Neuronal stem cell (in vitro differentiated cells): ENCODE data around the gene ADARB1.

Source experiments
- DNase-seq: peaks from one replicate; pipeline ENCODE4 v3.0.0-alpha.2; 2013; ENCODE audit warnings: low spot score
- H2AFZ ChIP-seq: one replicate; pipeline ENCODE4 v1.6.1; 2013; ENCODE audit warnings: mild to moderate bottlenecking, low read length, inconsistent platforms
- H2AK5ac ChIP-seq: 2 replicates; pipeline ENCODE4 v1.6.1; 2013; ENCODE audit warnings: low read depth, mild to moderate bottlenecking, inconsistent platforms, low read length, moderate library complexity, mixed read lengths
- H2BK120ac ChIP-seq: 2 replicates; pipeline ENCODE4 v1.6.1; 2013; ENCODE audit warnings: low read depth, mild to moderate bottlenecking, inconsistent platforms, low read length, moderate library complexity, mixed read lengths
- H2BK12ac ChIP-seq: one replicate; pipeline ENCODE4 v1.6.1; 2013; ENCODE audit warnings: low read length, inconsistent platforms
- H2BK15ac ChIP-seq: 2 replicates; pipeline ENCODE4 v1.6.1; 2013; ENCODE audit warnings: mild to moderate bottlenecking, low read length, inconsistent platforms, mixed read lengths
- H2BK5ac ChIP-seq: one replicate; pipeline ENCODE4 v1.6.1; 2013; ENCODE audit warnings: inconsistent platforms, mild to moderate bottlenecking, low read length, moderate library complexity
- H3K14ac ChIP-seq: one replicate; pipeline ENCODE4 v1.6.1; 2013; ENCODE audit warnings: low read length, inconsistent platforms
- H3K18ac ChIP-seq: 2 replicates; pipeline ENCODE4 v1.6.1; 2013; ENCODE audit warnings: low read length, inconsistent platforms
- H3K23ac ChIP-seq: 2 replicates; pipeline ENCODE4 v1.6.1; 2013; ENCODE audit warnings: low read depth, mild to moderate bottlenecking, mixed read lengths, low read length, inconsistent platforms; ENCODE audit not compliant: poor library complexity
- H3K27ac ChIP-seq: replicated peaks from 3 replicates; pipeline ENCODE4 v1.5.1; 2013; ENCODE audit warnings: low read length, inconsistent platforms
- H3K27me3 ChIP-seq, 3 experiments: 2 replicates each; pipeline ENCODE4 v1.6.1; 2013; ENCODE audit warnings: low read length in 3 of 3, mild to moderate bottlenecking in 2 of 3, inconsistent platforms in 1 of 3, low read depth in 1 of 3, mixed read lengths in 1 of 3, moderate library complexity in 1 of 3; ENCODE audit not compliant: control insufficient read depth in 3 of 3, insufficient read depth in 3 of 3
- H3K36me3 ChIP-seq, 2 donors: replicated peaks in 1 of 2; 2 replicates each; pipeline ENCODE4 v1.6.1; 2013; ENCODE audit warnings: low read length in 2 of 2; ENCODE audit not compliant: control insufficient read depth in 2 of 2, insufficient read depth in 2 of 2
- H3K4ac ChIP-seq: 2 replicates; pipeline ENCODE4 v1.6.1; 2013; ENCODE audit warnings: inconsistent platforms, mild to moderate bottlenecking, low read length, moderate library complexity
- H3K4me1 ChIP-seq, 2 donors: 1 replicate in 1 of 2; 2 replicates in 1 of 2; pipeline ENCODE4 v1.6.1; 2013; ENCODE audit warnings: low read length in 2 of 2, low read depth in 1 of 2; ENCODE audit not compliant: control insufficient read depth in 2 of 2, insufficient read depth in 1 of 2
- H3K4me2 ChIP-seq: one replicate; pipeline ENCODE4 v1.6.1; 2013; ENCODE audit warnings: mild to moderate bottlenecking, low read length, inconsistent platforms; ENCODE audit not compliant: insufficient read depth, poor library complexity, severe bottlenecking
- H3K4me3 ChIP-seq, 2 donors: 2 replicates each; pipeline ENCODE4 v1.5.1; 2013; ENCODE audit warnings: low read length in 2 of 2, mild to moderate bottlenecking in 2 of 2, inconsistent platforms in 1 of 2, moderate library complexity in 1 of 2
- H3K79me1 ChIP-seq: one replicate; pipeline ENCODE4 v1.6.1; 2013; ENCODE audit warnings: low read depth, mild to moderate bottlenecking, inconsistent platforms, low read length, moderate library complexity
- H3K9ac ChIP-seq: one replicate; pipeline ENCODE4 v1.6.1; 2013; ENCODE audit warnings: mild to moderate bottlenecking, low read depth, low read length, inconsistent platforms; ENCODE audit not compliant: poor library complexity
- H3K9me3 ChIP-seq, 2 donors: replicated peaks in 1 of 2; 2 replicates each; pipeline versions ENCODE3 to v1.6.1; 2013; ENCODE audit warnings: low read length in 2 of 2, mild to moderate bottlenecking in 2 of 2, inconsistent platforms in 1 of 2, low read depth in 1 of 2, mixed read lengths in 1 of 2, moderate library complexity in 1 of 2; ENCODE audit not compliant: control insufficient read depth in 2 of 2, insufficient read depth in 1 of 2
- H4K8ac ChIP-seq: one replicate; pipeline ENCODE4 v1.6.1; 2013; ENCODE audit warnings: low read depth, mild to moderate bottlenecking, inconsistent platforms, low read length, moderate library complexity
- H4K91ac ChIP-seq: one replicate; pipeline ENCODE4 v1.6.1; 2013; ENCODE audit warnings: low read length, low read depth, mild to moderate bottlenecking, inconsistent platforms; ENCODE audit not compliant: poor library complexity
- WGBS, 2 donors: extraction: QIAGEN DNeasy Blood & Tissue Kit; methylation state at CpG; one replicate each; pipeline ENCODE4 v1.1.7; 2013; ENCODE audit warnings: missing lambda C conversion rate in 2 of 2, mixed read lengths in 1 of 2; ENCODE audit not compliant: insufficient read length in 2 of 2, insufficient replicate concordance in 1 of 2; ENCODE audit errors: extremely low coverage in 2 of 2; 5-methylcytosine and 5-hydroxymethylcytosine counted together

ADARB1 gene

GRCh38 chr21:45244799-45245340 is 170.5 kb downstream of the ADARB1 start:
- Histone ChIP-seq H4K8ac (no peak overlapping the region), H2BK15ac (peak overlapping the region; percentile 20), H3K79me1 (no peaks in the 10 kb centered on the region), H3K14ac (no peak overlapping the region), H3K4ac (no peak overlapping the region), H2AK5ac (peak overlapping the region; percentile 13), H3K36me3 (no peaks in the 10 kb centered on the region), H3K4me2 (no peak overlapping the region), H3K4me3 (no peak overlapping the region), H2BK120ac (no peak overlapping the region), H3K27ac (no peak overlapping the region), H3K18ac (peak overlapping the region; percentile 80), H2BK12ac (no peak overlapping the region), H3K23ac (no peak overlapping the region), H2BK5ac (no peak overlapping the region), H3K4me1 (peaks cover 3 to 9% of the 10 kb centered on the region in 2 donors), H3K9ac (no peak overlapping the region), H4K91ac (no peak overlapping the region), H3K9me3 (peaks cover 2 to 17% of the 10 kb centered on the region in 2 donors), H2AFZ (no peak overlapping the region), H3K27me3 (peaks cover 0 to 4% (median 0%) of the 10 kb centered on the region in 3 experiments)
- no peak for DNase-seq
- no CpG with 5 or more reads among the region's 8 CpGs for WGBS, 2 donors

DNA sequence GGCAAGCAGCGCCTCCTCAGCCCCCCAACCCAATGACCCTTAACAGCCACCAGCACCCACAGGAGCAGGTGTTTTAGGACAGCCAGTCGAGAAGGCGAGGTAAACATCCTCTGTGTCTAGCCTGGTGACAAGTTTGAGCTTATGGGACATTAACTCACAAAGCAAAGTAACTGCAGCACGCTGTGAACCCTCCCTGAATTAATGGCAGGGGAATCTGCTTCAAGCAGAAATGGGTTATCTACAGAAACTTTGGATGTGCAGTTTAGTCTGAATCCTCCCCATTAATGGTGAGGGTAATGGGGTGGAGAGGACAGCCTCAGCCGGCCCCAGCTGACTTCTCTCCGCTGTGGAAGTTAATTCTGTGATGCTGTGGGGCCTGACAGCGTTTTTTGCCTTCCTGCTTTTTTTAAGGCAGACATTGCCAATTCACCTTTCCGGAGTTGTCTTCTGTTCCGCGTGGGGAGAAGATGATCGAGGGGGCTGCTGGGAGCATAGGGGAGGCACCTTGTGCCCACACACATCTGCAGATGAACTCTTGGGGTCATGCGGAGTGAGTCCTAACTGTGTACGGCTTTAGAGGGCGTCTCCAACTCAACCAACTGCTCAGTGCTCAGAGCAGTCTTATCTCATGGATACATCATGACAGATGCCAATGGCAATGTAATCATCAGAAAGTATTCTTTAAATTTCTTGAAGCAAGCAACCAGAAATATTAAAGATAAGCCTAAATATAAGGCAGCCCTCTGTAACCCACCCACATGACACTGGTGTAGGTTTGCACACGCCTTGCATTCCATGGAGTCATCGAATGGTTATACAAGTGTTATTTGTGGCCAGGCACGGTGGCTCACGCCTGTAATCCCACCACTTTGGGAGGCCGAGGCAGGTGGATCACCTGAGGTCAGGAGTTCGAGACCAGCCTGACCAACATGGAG is 172.3 kb downstream of the ADARB1 start:
- H2AFZ ChIP-seq = no peak overlapping the region
- H4K91ac ChIP-seq = no peak overlapping the region
- H2BK5ac ChIP-seq = no peak overlapping the region
- no peak overlapping the region for H3K4me3 ChIP-seq
- H3K79me1 ChIP-seq = no peaks in the 10 kb centered on the region
- H2BK15ac ChIP-seq = no peak overlapping the region
- H3K4me1 ChIP-seq = peaks cover 3 to 9% of the 10 kb centered on the region in 2 donors
- no CpG with 5 or more reads among the region's 20 CpGs for WGBS, 2 donors
- no peak overlapping the region for H2BK12ac ChIP-seq
- H3K9ac ChIP-seq = no peak overlapping the region
- H2AK5ac ChIP-seq = no peak overlapping the region
- no peak overlapping the region for H3K23ac ChIP-seq
- H4K8ac ChIP-seq = no peak overlapping the region
- no peak overlapping the region for H2BK120ac ChIP-seq
- H3K4me2 ChIP-seq = no peak overlapping the region
- no peak overlapping the region for H3K14ac ChIP-seq
- no peaks in the 10 kb centered on the region for H3K36me3 ChIP-seq
- H3K27ac ChIP-seq = no peak overlapping the region
- no peak for DNase-seq
- no peak overlapping the region for H3K4ac ChIP-seq
- H3K9me3 ChIP-seq = peaks cover 4 to 35% of the 10 kb centered on the region in 2 donors
- H3K18ac ChIP-seq = no peak overlapping the region
- H3K27me3 ChIP-seq = peaks cover 0 to 4% (median 0%) of the 10 kb centered on the region in 3 experiments

- H2BK12ac ChIP-seq = no peak overlapping the region
- H3K27me3 ChIP-seq = peaks cover 0 to 7% (median 0%) of the 10 kb centered on the region in 3 experiments
- H2BK15ac ChIP-seq = no peak overlapping the region
- no peak overlapping the region for H3K4me3 ChIP-seq
- no peak overlapping the region for H3K4ac ChIP-seq
- H2BK120ac ChIP-seq = no peak overlapping the region
- WGBS, 2 donors = no CpG with 5 or more reads among the region's 13 CpGs
- H2AK5ac ChIP-seq = no peak overlapping the region
- DNase-seq = no peak
- peaks cover 4 to 34% of the 10 kb centered on the region in 2 donors for H3K9me3 ChIP-seq
- no peaks in the 10 kb centered on the region for H3K36me3 ChIP-seq
- no peak overlapping the region for H4K91ac ChIP-seq
- no peak overlapping the region for H2BK5ac ChIP-seq
- no peak overlapping the region for H3K27ac ChIP-seq
- peaks cover 5 to 9% of the 10 kb centered on the region in 2 donors for H3K4me1 ChIP-seq
- no peak overlapping the region for H3K23ac ChIP-seq
- peak overlapping the region; percentile 88 for H2AFZ ChIP-seq
- no peak overlapping the region for H3K9ac ChIP-seq
- H3K14ac ChIP-seq = no peak overlapping the region
- no peak overlapping the region for H4K8ac ChIP-seq
- H3K79me1 ChIP-seq = no peaks in the 10 kb centered on the region
- H3K18ac ChIP-seq = no peak overlapping the region
- H3K4me2 ChIP-seq = no peak overlapping the region
Observed at GRCh38 chr21:45248301-45248892, 174.0 kb downstream of the ADARB1 start.

GRCh38 chr21:45248893-45249381 is 174.6 kb downstream of the ADARB1 start:
- Histone ChIP-seq H2BK15ac (no peak overlapping the region), H3K18ac (peak overlapping the region; percentile 84), H3K79me1 (no peaks in the 10 kb centered on the region), H2AFZ (peak overlapping the region; percentile 88), H3K4me3 (no peak overlapping the region), H3K36me3 (no peaks in the 10 kb centered on the region), H2BK5ac (no peak overlapping the region), H3K4me2 (peak overlapping the region; percentile 28), H2AK5ac (no peak overlapping the region), H3K4ac (no peak overlapping the region), H4K8ac (no peak overlapping the region), H3K9ac (no peak overlapping the region), H2BK120ac (no peak overlapping the region), H3K4me1 (peaks cover 5 to 9% of the 10 kb centered on the region in 2 donors), H3K27me3 (peaks cover 0 to 7% (median 0%) of the 10 kb centered on the region in 3 experiments), H2BK12ac (no peak overlapping the region), H3K9me3 (peaks cover 4 to 29% of the 10 kb centered on the region in 2 donors), H3K23ac (peak overlapping the region; percentile 66), H3K27ac (no peak overlapping the region), H3K14ac (no peak overlapping the region), H4K91ac (no peak overlapping the region)
- no peak for DNase-seq
- WGBS, 2 donors = no CpG with 5 or more reads among the region's 14 CpGs
